Esophagus squamous epithelium (tissue), 5 donors: ENCODE measurements around the gene ZNF334. TPM values are rescaled to one million over a fixed set of nuclear protein-coding genes. Genes with fewer than 3 reads are reported as not detected.

Experiments used
- DNase-seq: peaks from one replicate; lab custom pipeline; 2025; lab: John Stamatoyannopoulos, UW
- H3K27ac ChIP-seq, 4 donors: fragments of 200-600 bp; sonication (generic); one replicate each; pipeline ENCODE4 v1.5.1; 2016 to 2019; ENCODE audit warnings: mild to moderate bottlenecking in 1 of 4
- H3K27me3 ChIP-seq, 4 donors: fragments of 200-600 bp; sonication (generic); 1 replicate in 3 of 4; 2 replicates in 1 of 4; pipeline versions ENCODE4 v1.5.1 to v1.6.0; 2017 to 2021; ENCODE audit warnings: antibody characterized with exemption in 1 of 4
- H3K36me3 ChIP-seq, 3 donors: fragments of 200-600 bp; sonication (generic); one replicate each; pipeline ENCODE4 v1.5.1; 2016 to 2019
- H3K4me1 ChIP-seq, 3 donors: fragments of 200-600 bp; sonication (generic); one replicate each; pipeline ENCODE4 v1.5.1; 2017 to 2019
- H3K4me3 ChIP-seq, 4 donors: fragments of 200-600 bp; sonication (generic); 1 replicate in 3 of 4; 2 replicates in 1 of 4; pipeline ENCODE4 v1.5.1; 2016 to 2019; ENCODE audit warnings: mild to moderate bottlenecking in 2 of 4, moderate library complexity in 1 of 4
- H3K9me3 ChIP-seq, 3 donors: fragments of 200-600 bp; sonication (generic); one replicate each; pipeline ENCODE4 v1.5.1; 2016 to 2019
- CTCF ChIP-seq, 6 experiments: fragments of 450-650 bp in 4 of 6; fragments of 200-600 bp in 2 of 6; sonication (generic) in 2 of 6; IDR thresholded peaks; one replicate each; pipeline ENCODE4 v1.5.1; 2016 to 2019; ENCODE audit warnings: antibody characterized with exemption in 6 of 6, mild to moderate bottlenecking in 4 of 6, moderate library complexity in 4 of 6
- POLR2A ChIP-seq, 4 donors: fragments of 450-650 bp; IDR thresholded peaks; one replicate each; pipeline ENCODE4 v1.6.1; 2017; ENCODE audit warnings: antibody characterized with exemption in 4 of 4, mild to moderate bottlenecking in 4 of 4, moderate library complexity in 3 of 4
- WGBS, 2 donors: methylation state at CpG; one replicate each; pipeline ENCODE4 v1.1.5; 2018; 5-methylcytosine and 5-hydroxymethylcytosine counted together
- intact Hi-C: fragments of 100-400 bp; cut with DNase I; formaldehyde crosslinking; loops from one replicate; pipeline ENCODE4 v1.15.0; 2022
- total RNA-seq, 4 donors: library from RNA; depleted of rRNA; stranded (reverse); fragments of >200 nt; gene quantifications; one replicate each; pipeline ENCODE4 v1.1.0, GENCODE V29; 2016
- donor health status: DM: yes; HTN: yes; CAD: no.

ZNF334 gene
- total RNA-seq, 4 donors from 2014 or later, result 0.27 to 1.1 (median 0.90) TPM

GRCh38 chr20:46553926-46554325 lies 40.6 kb upstream of the ZNF334 start:
- WGBS, 2 donors, result 93 to 98% methylated on average over 3 of the region's 3 CpGs
- Histone ChIP-seq H3K4me1 (peaks cover 0 to 9% (median 0%) of the 10 kb centered on the region in 3 donors), H3K27ac (no peak overlapping the region), H3K36me3 (no peaks in the 10 kb centered on the region), H3K27me3 (peaks cover 0 to 19% (median 0%) of the 10 kb centered on the region in 4 donors), H3K9me3 (no peaks in the 10 kb centered on the region), H3K4me3 (no peak overlapping the region)
- TF ChIP-seq CTCF (IDR thresholded peaks at IDR 0.05), result no peak
- TF ChIP-seq POLR2A (IDR thresholded peaks at IDR 0.05), result no peak
- no peak for DNase-seq
- intact Hi-C loops, result no loop called here

GRCh38 chr20:46552460-46553420 lies 39.4 kb upstream of the ZNF334 start:
- H3K4me1 ChIP-seq, result no peaks in the 10 kb centered on the region
- H3K27me3 ChIP-seq, result peaks cover 0 to 19% (median 0%) of the 10 kb centered on the region in 4 donors
- intact Hi-C loops, result no loop called here
- DNase-seq, result no peak
- no peak overlapping the region for H3K4me3 ChIP-seq
- no peak overlapping the region for H3K27ac ChIP-seq
- no peaks in the 10 kb centered on the region for H3K36me3 ChIP-seq
- WGBS, 2 donors, result 55 to 57% methylated on average over 3 to 4 of the region's 4 CpGs
- H3K9me3 ChIP-seq, result no peaks in the 10 kb centered on the region
- TF ChIP-seq CTCF (IDR thresholded peaks at IDR 0.05) (no peak), POLR2A (IDR thresholded peaks at IDR 0.05) (no peak)

GRCh38 chr20:46551522-46552381 lies 38.4 kb upstream of the ZNF334 start:
- no peak for DNase-seq
- H3K27ac ChIP-seq, result no peak overlapping the region
- no peaks in the 10 kb centered on the region for H3K36me3 ChIP-seq
- intact Hi-C loops, result no loop called here
- H3K9me3 ChIP-seq, result no peaks in the 10 kb centered on the region
- H3K27me3 ChIP-seq, result peaks cover 0 to 19% (median 0%) of the 10 kb centered on the region in 4 donors
- TF ChIP-seq CTCF (IDR thresholded peaks at IDR 0.05) (no peak), POLR2A (IDR thresholded peaks at IDR 0.05) (no peak)
- 72 to 80% methylated on average over 8 of the region's 12 CpGs for WGBS, 2 donors
- no peak overlapping the region for H3K4me3 ChIP-seq
- no peaks in the 10 kb centered on the region for H3K4me1 ChIP-seq

- TF ChIP-seq CTCF (IDR thresholded peaks at IDR 0.05) (no peak), POLR2A (IDR thresholded peaks at IDR 0.05) (no peak)
- DNase-seq, result no peak
- Histone ChIP-seq H3K9me3 (no peaks in the 10 kb centered on the region), H3K36me3 (no peaks in the 10 kb centered on the region), H3K4me3 (no peak within 1 kb of the TSS), H3K27me3 (peaks cover 0 to 24% (median 0%) of the 10 kb centered on the region in 4 donors), H3K27ac (no peak within 1 kb of the TSS), H3K4me1 (no peaks in the 10 kb centered on the region)
- WGBS, 2 donors, result 43 to 48% methylated on average over 4 to 6 of the region's 9 CpGs
- intact Hi-C loops, result no loop called here
Observed at GRCh38 chr20:46550461-46550860, 37.1 kb upstream of the ZNF334 start, which contains the start of gene OCSTAMP. Gene OCSTAMP, minus strand, starts transcription at chr20:46550654. Its CDS starts 94 bp downstream, at chr20:46550560.
